Endometrium (tissue), 2 donors: ENCODE data around the gene CPA4.
"Not testable (repeated sequence)": the region's sequence is repeated elsewhere in the genome, so short reads cannot be mapped to it uniquely, and the experiment has no call there.

ENCODE experiments used
- FAIRE-seq: peaks from 2 replicates; lab custom pipeline; 2012; peaks lifted over from hg19 to GRCh38; lab: Jason Lieb, UNC
- donor health status: control.
- donor health status: control.

Gene CPA4

DNA sequence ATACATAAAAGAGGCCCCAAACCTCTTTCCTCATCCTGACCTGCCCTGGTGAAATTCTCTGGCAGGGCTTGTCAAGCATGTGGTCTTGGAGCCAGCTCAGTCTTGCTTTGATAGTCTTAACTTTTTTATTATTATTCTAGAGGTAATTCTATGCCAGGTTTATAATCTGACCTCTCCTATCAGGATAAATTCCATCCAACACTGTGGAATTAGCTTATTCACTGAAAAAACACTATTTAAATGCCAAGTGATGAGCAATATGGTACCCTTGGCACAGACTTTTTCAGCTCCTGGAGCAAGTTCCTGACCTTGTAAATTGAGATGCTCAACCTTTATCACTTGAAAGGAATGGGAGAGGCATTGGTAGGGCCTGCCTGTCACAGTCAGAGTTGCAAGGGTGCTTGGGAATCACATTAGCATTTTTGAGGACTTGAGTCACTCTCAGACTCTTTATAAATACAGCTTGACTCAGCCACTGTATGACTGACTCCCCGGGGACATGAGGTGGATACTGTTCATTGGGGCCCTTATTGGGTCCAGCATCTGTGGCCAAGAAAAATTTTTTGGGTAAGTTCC lies at the start of gene CPA4:
TSS of gene CPA4 (plus strand) at position 480 of the 576 bp plus-strand sequence. CDS start at position 500, 20 bp downstream.
- FAIRE-seq = no peak

GRCh38 chr7:130243486-130243885 lies 49.5 kb upstream of the CPA4 start:
- peak; percentile 99 for FAIRE-seq

DNA sequence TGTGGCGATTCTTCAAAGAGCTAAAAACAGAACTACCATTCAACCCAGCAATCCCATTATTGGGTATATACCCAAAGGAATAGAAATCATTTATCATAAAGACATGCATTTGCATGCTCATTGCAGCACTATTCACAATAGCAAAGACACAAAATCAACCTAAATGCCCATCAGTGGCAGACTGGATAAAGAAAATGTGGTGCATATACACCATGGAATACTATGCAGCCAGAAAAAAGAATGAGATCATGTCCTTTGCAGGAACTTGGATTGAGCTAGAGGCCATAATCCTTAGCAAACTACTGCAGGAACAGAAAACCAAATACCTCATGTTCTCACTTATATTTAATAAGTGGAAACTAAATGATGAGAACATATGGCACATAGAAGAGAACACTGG lies 46.5 kb upstream of the CPA4 start:
- not testable (repeated sequence) for FAIRE-seq

DNA sequence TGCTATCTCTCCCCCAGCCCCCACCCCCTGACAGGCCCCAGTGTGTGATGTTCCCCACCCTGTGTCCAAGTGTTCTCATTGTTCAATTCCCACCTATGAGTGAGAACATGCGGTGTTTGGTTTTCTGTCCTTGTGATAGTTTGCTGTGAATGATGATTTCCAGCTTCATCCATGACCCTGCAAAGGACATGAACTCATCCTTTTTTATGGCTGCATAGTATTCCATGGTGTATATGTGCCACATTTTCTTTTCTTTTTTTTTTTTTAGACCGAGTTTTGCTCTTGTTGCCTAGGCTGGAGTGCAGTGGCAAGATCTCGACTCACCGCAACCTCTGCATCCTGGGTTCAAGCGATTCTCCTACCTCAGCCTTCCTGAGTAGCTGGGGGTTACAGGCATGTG lies 44.1 kb upstream of the CPA4 start:
- not testable (repeated sequence) for FAIRE-seq

DNA sequence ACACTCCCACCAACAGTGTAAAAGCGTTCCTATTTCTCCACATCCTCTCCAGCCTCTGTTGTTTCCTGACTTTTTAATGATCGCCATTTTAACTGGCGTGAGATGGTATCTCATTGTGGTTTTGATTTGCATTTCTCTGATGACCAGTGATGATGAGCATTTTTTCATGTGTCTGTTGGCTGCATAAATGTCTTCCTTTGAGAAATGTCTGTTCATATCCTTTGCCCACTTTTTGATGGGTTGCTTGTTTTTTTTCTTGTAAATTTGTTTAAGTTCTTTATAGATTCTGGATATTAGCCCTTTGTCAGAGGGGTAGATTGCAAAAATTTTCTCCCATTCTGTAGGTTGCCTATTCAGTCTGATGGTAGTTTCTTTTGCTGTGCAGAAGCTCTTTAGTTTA lies 43.3 kb upstream of the CPA4 start:
- not testable (repeated sequence) for FAIRE-seq

- FAIRE-seq = no peak
Measured at GRCh38 chr7:130254555-130254954, 38.4 kb upstream of the CPA4 start.

GRCh38 chr7:130256704-130257103 lies 36.3 kb upstream of the CPA4 start:
- FAIRE-seq = no peak

DNA sequence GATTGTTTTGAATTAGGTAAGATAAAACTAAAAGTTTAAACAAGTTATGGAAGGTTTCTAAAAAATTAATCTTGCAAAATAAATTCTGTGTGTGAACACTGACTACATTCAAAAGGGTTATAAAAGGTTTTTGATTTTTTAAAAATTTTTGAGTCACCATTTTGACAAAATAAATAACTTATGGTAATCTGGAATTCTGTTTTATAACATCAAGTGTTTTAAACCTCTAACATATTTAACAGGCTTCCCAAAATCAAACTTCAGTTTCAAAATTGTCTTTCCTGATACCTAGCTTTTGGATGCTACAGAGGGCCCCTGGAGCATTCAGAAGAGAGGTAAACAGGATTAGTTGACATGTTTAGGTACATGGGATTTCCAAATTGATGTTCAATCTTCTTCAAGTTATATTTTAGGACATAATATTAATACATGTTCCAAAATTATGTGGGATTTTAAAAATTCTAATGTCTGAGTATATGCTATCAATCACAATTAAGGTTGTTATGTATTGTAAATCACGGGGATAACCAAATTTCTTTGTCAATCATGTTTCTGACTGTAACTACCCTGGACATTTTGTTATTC lies 34.4 kb upstream of the CPA4 start:
- no peak for FAIRE-seq

- no peak for FAIRE-seq
Measured at GRCh38 chr7:130262448-130262847, 30.5 kb upstream of the CPA4 start.

DNA sequence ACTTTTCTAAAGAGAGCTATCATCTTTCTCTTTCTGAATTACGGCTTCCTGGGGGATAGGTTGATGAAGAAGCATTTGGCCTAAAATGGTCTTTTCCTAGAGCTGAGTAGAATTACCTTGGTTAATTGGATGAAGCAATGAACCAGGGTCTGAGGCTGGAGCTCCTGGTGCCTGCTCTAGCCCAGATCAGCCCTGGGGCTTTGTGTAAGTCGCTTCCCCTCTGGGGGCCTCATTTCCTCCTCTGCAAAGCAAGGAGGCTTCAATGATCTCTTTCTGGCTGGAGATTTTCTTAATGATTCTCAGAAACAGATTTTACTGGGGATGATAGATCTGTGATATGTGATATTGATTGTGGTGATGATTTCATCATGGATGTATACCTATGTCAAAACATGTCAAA lies 29.8 kb upstream of the CPA4 start:
- FAIRE-seq = no peak

- no peak for FAIRE-seq
Measured at GRCh38 chr7:130266258-130266960, 26.6 kb upstream of the CPA4 start, which contains the start of gene CPA2. CPA2 (plus strand) TSS chr7:130266863; CDS start chr7:130266882, 19 bp downstream.

DNA sequence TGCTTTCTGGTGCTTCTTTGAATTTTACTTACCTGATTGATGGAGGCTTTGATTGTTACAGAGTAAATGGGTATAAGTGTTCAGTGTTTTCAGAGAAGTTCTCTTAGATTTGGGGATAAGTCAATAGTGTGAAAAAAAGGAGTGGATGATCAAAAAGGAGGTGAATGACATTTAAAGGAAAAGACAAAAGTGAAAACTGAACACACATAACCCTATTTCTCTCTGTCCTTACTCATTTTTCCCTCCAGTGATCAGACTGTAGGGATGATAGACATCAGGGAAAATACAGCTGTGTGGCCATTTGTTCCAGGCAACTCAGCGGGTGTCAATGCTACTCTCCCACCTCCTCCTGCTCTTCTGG lies 26.0 kb upstream of the CPA4 start:
- FAIRE-seq = no peak

GRCh38 chr7:130268463-130269317 lies 24.3 kb upstream of the CPA4 start:
- FAIRE-seq = no peak

- FAIRE-seq = no peak
Measured at GRCh38 chr7:130269318-130269694, 23.7 kb upstream of the CPA4 start.

GRCh38 chr7:130270947-130271800 lies 21.8 kb upstream of the CPA4 start:
- FAIRE-seq = no peak

DNA sequence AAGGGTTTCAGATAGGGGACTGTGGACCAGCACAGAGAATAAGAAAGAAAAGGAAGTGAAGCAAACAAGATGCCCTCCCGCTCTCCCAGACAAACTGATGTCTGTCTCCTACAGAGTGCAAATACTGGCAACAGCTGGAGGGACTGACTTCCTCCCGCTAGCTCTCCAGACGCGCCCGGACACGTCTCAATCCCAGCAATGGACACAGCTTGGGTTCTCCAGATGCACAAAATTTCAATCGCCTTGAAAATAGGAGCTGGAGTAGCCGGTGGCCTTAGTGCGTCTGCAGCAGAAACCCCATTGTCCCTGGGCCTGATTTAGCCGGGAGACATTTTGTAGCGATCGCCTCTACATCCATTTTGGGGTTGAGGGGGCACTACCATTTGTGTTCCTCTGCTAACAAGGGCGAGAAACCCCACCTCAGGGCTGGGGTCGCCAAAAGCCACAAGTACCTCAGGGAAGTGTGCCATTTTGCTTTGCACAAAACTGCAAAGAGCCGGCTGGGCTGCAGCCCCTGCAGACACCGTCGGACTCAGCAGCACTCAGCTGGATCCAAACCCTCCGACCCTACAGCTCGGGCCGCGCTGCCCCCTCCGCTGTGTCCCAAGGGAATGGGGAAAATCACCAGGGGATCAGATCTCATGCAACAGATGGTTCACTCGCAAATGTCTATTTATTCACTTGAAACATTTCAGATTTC lies 20.4 kb upstream of the CPA4 start:
- no peak for FAIRE-seq

DNA sequence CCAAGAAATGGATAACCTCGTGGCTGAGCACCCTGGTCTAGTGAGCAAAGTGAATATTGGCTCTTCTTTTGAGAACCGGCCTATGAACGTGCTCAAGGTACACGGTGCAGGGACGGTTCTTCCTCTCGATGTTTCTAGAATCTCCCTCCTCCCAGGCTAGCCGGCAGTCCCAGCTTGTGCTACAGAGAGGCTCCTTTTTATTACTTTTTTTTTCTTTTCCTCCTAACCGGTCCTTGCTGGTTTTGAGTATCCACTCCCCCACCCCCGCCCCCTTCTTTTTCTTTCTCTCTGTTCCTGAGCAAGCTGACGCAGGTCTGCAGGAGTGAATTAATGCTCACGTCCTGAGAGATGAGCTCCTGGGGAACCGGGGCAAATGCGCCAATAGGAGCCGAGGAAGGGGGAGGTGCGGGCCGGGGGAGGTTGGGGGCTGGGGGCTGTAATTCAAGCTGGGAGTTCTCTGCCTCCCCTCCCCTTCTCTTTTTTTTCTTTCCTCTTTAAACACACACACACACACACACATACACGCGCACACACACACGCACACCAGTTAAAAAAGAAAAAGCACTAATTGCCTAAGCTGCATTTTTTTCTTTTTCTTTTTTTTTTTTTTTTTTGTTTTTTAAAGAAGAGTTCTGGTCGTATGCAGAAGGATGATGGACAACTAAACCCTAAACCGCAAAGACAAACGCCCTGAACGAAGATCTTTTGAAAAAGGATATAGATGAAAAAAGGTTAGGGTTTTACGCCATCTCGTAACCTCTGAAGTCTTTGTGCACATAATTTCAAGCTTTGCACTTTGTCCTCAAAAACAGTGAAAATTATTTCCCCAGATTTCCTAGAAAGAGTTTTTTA lies 19.7 kb upstream of the CPA4 start:
- no peak for FAIRE-seq

DNA sequence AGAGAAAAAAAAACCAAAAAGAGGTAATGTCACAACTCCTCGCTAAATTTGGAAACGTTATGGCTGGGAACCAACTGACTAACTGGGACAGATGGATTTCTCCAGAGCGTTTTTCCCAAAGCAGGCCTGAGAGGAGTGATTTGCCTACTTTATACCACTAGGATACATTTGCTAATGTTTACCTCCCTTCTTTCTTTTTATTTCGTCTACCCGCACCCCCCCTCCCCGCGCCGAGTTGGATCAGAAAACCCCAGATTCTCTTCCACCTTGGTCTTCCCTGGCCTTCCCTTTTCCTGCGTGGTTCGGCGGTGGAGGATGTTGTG lies 19.1 kb upstream of the CPA4 start:
- FAIRE-seq = no peak

GRCh38 chr7:130274296-130274695 lies 18.7 kb upstream of the CPA4 start:
- FAIRE-seq = no peak

GRCh38 chr7:130274983-130275591 lies 17.9 kb upstream of the CPA4 start:
- FAIRE-seq = no peak
